Peyer's patch (tissue), 4 donors: ENCODE measurements around the gene ADGRG3.

Experiments used
- CTCF ChIP-seq, 6 experiments: fragments of 450-650 bp in 4 of 6; fragments of 200-600 bp in 2 of 6; sonication (generic) in 1 of 6; IDR thresholded peaks; one replicate each; pipeline ENCODE4 v1.5.1; 2017 to 2019; ENCODE audit warnings: antibody characterized with exemption in 6 of 6, mild to moderate bottlenecking in 3 of 6, moderate library complexity in 1 of 6
- POLR2A ChIP-seq, 2 donors: fragments of 450-650 bp; IDR thresholded peaks; one replicate each; pipeline ENCODE4 v1.5.1; 2017; ENCODE audit warnings: antibody characterized with exemption in 2 of 2, mild to moderate bottlenecking in 2 of 2, moderate library complexity in 2 of 2

GRCh38 chr16:57622361-57623250 lies 45.5 kb upstream of the ADGRG3 start:
- TF ChIP-seq POLR2A (IDR thresholded peaks at IDR 0.05) = no peak
- no peak for TF ChIP-seq CTCF (IDR thresholded peaks at IDR 0.05)
